Esophagus muscularis mucosa (tissue), 4 donors: ENCODE measurements around the gene TAS1R1. TPM values are rescaled to one million over a fixed set of nuclear protein-coding genes. Genes with fewer than 3 reads are reported as not detected.

ENCODE experiments used
- DNase-seq: peaks from one replicate; pipeline ENCODE4 v3.0.0-alpha.2; 2017; ENCODE audit errors: extremely low spot score
- H3K27ac ChIP-seq, 4 donors: fragments of 200-600 bp; sonication (generic); replicated peaks in 1 of 4; 1 replicate in 3 of 4; 2 replicates in 1 of 4; pipeline ENCODE4 v1.5.1; 2016 to 2019; ENCODE audit warnings: mild to moderate bottlenecking in 1 of 4
- H3K27me3 ChIP-seq, 4 donors: fragments of 200-600 bp; sonication (generic); one replicate each; pipeline versions ENCODE4 v1.5.1 to v1.6.0; 2016 to 2019
- H3K36me3 ChIP-seq, 4 donors: fragments of 200-600 bp; sonication (generic); one replicate each; pipeline ENCODE4 v1.5.1; 2016 to 2019
- H3K4me1 ChIP-seq, 4 donors: fragments of 200-600 bp; sonication (generic); one replicate each; pipeline ENCODE4 v1.5.1; 2016 to 2019
- H3K4me3 ChIP-seq, 4 donors: fragments of 200-600 bp; sonication (generic); 1 replicate in 2 of 4; 2 replicates in 2 of 4; pipeline ENCODE4 v1.5.1; 2016 to 2019; ENCODE audit warnings: mild to moderate bottlenecking in 4 of 4, moderate library complexity in 1 of 4
- H3K9me3 ChIP-seq, 4 donors: fragments of 200-600 bp; sonication (generic); 1 replicate in 3 of 4; 2 replicates in 1 of 4; pipeline ENCODE4 v1.5.1; 2016 to 2019
- EP300 ChIP-seq: sonication (generic); formaldehyde crosslinking; IDR thresholded peaks from one replicate; pipeline ENCODE4 v1.6.1; 2017; ENCODE audit warnings: antibody characterized with exemption
- POLR2A ChIP-seq: fragments of 450-650 bp; IDR thresholded peaks from one replicate; pipeline ENCODE4 v1.6.1; 2017; ENCODE audit warnings: antibody characterized with exemption, moderate library complexity, mild to moderate bottlenecking, low read depth
- POLR2AphosphoS5 ChIP-seq, 2 donors: sonication (generic); formaldehyde crosslinking; IDR thresholded peaks; one replicate each; pipeline ENCODE4 v1.6.1; 2017; ENCODE audit warnings: antibody characterized with exemption in 2 of 2
- WGBS: methylation state at CpG from one replicate; pipeline ENCODE4 v1.1.5; 2018; 5-methylcytosine and 5-hydroxymethylcytosine counted together
- intact Hi-C: fragments of 100-400 bp; cut with DNase I; formaldehyde crosslinking; loops from one replicate; pipeline ENCODE4 v1.15.1; 2023
- total RNA-seq, 4 donors: library from RNA; depleted of rRNA; stranded (reverse); fragments of >200 nt; gene quantifications; one replicate each; pipeline versions ENCODE4 v1.1.0 to v1.2.1, GENCODE V29; 2016
- TF ChIP-seq, protein P1 (sequence below), 3 experiments: fragments of 200-600 bp in 2 of 3; fragments of 450-650 bp in 1 of 3; sonication (generic) in 2 of 3; IDR thresholded peaks; one replicate each; pipeline ENCODE4 v1.5.1; 2017 to 2019; ENCODE audit warnings: antibody characterized with exemption in 3 of 3, mild to moderate bottlenecking in 2 of 3, moderate library complexity in 1 of 3

Gene TAS1R1
- total RNA-seq, 4 donors from 2014 or later, result not detected

DNA sequence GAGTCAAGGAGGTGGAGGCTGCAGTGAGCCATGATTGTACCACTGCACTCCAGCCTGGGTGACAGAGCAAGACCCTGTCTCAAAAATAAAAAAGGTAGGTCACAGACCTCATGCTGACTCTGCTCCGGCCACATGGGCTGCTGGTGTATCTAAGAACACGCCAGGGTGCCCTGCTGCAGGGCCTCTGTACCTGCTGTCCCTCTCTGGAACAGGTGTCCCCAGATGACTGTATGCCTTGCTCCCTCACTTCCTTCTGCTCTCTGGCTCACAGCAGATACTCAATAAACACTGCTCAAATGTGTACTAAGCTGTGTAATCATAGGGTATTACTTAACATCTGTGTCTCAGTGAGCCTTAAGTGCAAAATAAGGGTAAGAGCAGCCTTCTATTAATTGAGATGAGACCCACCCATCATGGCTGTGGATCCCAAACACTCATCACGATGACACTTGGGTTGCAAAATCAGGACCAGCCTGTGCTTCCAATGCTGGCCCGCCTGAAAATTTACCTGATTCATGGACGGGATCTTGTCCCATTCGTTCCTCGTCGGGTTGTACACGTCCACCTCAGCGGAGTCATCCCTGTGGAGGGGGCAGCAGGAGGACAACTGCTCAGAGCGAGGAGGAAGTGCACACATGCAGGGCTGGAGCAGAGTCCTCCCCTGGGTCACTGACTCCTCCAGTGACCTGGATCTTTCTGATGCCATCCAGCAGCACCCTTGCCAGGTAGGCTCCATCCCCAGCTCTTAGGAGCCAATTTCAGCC lies 40.1 kb downstream of the TAS1R1 start:
- Histone ChIP-seq H3K27me3 (no peaks in the 10 kb centered on the region), H3K27ac (peak overlapping the region in 2 of 4 donors; percentile 11 to 34), H3K36me3 (peaks cover 74 to 95% (median 92%) of the 10 kb centered on the region in 4 donors), H3K4me1 (peaks cover 74 to 88% (median 81%) of the 10 kb centered on the region in 4 donors), H3K9me3 (no peaks in the 10 kb centered on the region), H3K4me3 (no peak overlapping the region)
- no peak for DNase-seq
- TF ChIP-seq, protein P1, sequence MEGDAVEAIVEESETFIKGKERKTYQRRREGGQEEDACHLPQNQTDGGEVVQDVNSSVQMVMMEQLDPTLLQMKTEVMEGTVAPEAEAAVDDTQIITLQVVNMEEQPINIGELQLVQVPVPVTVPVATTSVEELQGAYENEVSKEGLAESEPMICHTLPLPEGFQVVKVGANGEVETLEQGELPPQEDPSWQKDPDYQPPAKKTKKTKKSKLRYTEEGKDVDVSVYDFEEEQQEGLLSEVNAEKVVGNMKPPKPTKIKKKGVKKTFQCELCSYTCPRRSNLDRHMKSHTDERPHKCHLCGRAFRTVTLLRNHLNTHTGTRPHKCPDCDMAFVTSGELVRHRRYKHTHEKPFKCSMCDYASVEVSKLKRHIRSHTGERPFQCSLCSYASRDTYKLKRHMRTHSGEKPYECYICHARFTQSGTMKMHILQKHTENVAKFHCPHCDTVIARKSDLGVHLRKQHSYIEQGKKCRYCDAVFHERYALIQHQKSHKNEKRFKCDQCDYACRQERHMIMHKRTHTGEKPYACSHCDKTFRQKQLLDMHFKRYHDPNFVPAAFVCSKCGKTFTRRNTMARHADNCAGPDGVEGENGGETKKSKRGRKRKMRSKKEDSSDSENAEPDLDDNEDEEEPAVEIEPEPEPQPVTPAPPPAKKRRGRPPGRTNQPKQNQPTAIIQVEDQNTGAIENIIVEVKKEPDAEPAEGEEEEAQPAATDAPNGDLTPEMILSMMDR (IDR thresholded peaks at IDR 0.05), result no peak
- TF ChIP-seq EP300 (no peak), POLR2A (no peak), POLR2AphosphoS5 (IDR thresholded peaks at IDR 0.05) (no peak)
- WGBS, result 82% methylated on average over 9 of the region's 11 CpGs
- intact Hi-C loops, result no loop called here

DNA sequence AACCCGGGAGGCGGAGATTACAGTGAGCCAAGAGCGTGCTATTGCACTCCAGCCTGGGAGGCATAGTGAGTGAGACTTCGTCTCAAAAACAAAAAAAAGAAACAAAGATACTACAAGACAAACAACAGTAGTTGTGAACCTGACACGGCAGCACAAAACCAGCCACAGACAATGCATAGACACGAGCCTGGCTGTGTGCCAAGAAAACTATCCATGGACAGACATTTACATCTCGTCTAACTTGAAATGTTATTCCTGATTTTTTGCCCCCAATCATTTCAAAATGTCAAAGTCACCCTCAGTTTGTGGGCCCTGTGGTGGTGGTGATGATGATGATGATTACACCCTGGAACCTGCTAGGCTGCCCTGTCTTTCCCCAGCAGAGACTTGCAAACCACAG lies 41.2 kb downstream of the TAS1R1 start:
- Histone ChIP-seq H3K4me3 (peak overlapping the region; percentile 20 to 41 (median 28)), H3K27me3 (no peaks in the 10 kb centered on the region), H3K27ac (peak overlapping the region in 3 of 4 donors; percentile 34 to 99 (median 98)), H3K36me3 (peaks cover 69 to 83% (median 81%) of the 10 kb centered on the region in 4 donors), H3K9me3 (no peaks in the 10 kb centered on the region), H3K4me1 (peaks cover 71 to 88% (median 78%) of the 10 kb centered on the region in 4 donors)
- WGBS, result 52% methylated on average over 7 of the region's 7 CpGs
- intact Hi-C loops, result no loop called here
- DNase-seq, result no peak
- TF ChIP-seq POLR2AphosphoS5 (IDR thresholded peaks at IDR 0.05), result no peak
- no peak for TF ChIP-seq EP300
- no peak for TF ChIP-seq POLR2A
- TF ChIP-seq, protein P1 (IDR thresholded peaks at IDR 0.05), result no peak

DNA sequence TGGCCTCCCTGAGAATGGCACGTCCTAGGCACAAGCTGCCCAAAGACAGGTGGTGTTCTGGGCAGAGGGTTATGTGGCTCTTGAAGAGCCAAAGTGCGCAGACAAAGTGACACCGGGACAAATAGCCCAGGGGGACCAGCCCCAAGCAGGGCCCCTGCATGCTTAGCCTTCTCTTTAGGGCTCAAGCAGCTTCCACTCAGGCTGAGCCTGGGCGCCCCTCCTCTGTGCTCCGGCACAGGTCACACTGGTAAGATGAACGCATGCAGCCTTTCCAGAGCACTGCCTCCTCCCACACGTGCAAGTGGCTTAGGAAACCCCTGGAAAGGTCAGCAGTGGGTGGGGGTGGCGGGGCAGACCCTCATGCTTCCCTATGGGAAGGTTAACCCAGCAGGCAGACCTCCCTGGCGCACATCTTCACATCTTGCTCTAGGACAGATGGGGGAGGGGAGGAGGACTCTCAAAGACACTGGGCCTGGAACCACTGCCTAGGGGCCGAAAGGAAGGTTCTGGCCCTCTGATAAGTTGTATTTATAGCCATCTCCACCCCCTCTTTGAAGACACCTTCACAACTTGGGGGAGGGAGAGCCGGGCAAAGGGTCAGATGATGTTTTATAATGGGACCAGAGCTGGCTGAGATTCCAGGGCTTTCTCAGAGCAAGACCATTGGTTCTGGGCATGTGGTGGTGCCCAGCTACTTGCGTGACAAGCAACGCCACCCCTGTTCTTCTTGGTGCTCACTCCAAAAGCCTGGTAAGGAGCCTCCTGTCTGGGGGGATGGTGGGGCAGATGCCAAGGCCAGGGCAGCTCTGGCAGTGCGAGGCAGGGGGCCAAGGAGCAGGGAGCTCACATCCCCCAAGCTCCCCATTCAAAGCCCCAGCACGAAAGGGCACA lies 42.0 kb downstream of the TAS1R1 start:
- H3K9me3 ChIP-seq, result no peaks in the 10 kb centered on the region
- H3K36me3 ChIP-seq, result peaks cover 65 to 75% (median 73%) of the 10 kb centered on the region in 4 donors
- intact Hi-C loops, result no loop called here
- DNase-seq, result no peak
- no peaks in the 10 kb centered on the region for H3K27me3 ChIP-seq
- TF ChIP-seq POLR2AphosphoS5 (IDR thresholded peaks at IDR 0.05), result no peak
- TF ChIP-seq POLR2A, result no peak
- TF ChIP-seq, protein P1 (IDR thresholded peaks at IDR 0.05), result no peak
- TF ChIP-seq EP300, result no peak
- peak overlapping the region; percentile 18 to 99 (median 66) for H3K27ac ChIP-seq
- WGBS, result 69% methylated on average over 13 of the region's 15 CpGs
- H3K4me1 ChIP-seq, result peaks cover 63 to 80% (median 70%) of the 10 kb centered on the region in 4 donors
- H3K4me3 ChIP-seq, result peak overlapping the region; percentile 20 to 41 (median 28)

DNA sequence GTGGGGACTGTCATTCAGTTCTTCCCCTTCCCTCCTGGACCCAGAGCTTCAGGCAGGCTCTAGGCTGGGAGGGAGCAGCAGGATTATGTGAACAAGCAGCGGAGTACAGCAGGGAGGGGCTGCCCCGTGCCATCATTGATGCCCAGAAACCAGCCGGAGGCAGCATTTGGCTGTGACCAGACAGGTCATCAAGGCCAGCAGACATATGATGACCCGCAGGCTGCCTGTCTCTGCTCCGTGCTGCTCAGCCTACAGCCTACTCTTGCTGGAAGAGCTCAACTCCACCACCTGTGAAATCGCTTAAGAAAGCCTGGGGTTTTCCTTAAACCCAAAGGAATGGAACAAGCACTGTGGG lies 42.6 kb downstream of the TAS1R1 start:
- Histone ChIP-seq H3K27ac (peak overlapping the region; percentile 18 to 99 (median 66)), H3K36me3 (peaks cover 59 to 70% (median 67%) of the 10 kb centered on the region in 4 donors), H3K4me3 (peak overlapping the region in 2 of 4 donors; percentile 26 to 41), H3K27me3 (no peaks in the 10 kb centered on the region), H3K4me1 (peaks cover 59 to 74% (median 65%) of the 10 kb centered on the region in 4 donors), H3K9me3 (no peaks in the 10 kb centered on the region)
- intact Hi-C loops, result no loop called here
- TF ChIP-seq POLR2A, result no peak
- TF ChIP-seq EP300, result no peak
- TF ChIP-seq, protein P1 (IDR thresholded peaks at IDR 0.05), result no peak
- TF ChIP-seq POLR2AphosphoS5 (IDR thresholded peaks at IDR 0.05), result no peak
- WGBS, result 88% methylated on average over 1 of the region's 6 CpGs
- no peak for DNase-seq
